Stimulated activated CD4-positive, alpha-beta T cell treated with anti-CD3 and anti-CD28 coated beads, TNF-alpha, amount 100 ng/mL, for 48 hours (primary cell): Measurements from ENCODE around the gene ZNF749.
A peak's percentile ranks its signal among the peaks of the same experiment; 100 is the strongest.

Experiments used
- DNase-seq, 3 donors: peaks; one replicate each; pipeline ENCODE4 v3.0.0-alpha.2; 2020; ENCODE audit warnings: low read depth in 3 of 3

ZNF749 gene

GRCh38 chr19:57435062-57435978 lies at the start of gene ZNF749:
Gene ZNF749 (plus strand): TSS chr19:57435325. CDS start chr19:57435579, 254 bp downstream.
- peak; percentile 96 to 97 (median 96) for DNase-seq

GRCh38 chr19:57389194-57389729 lies 45.9 kb upstream of the ZNF749 start:
- no peak for DNase-seq

- DNase-seq: peak; percentile 88 to 96 (median 89)
Measured at GRCh38 chr19:57389730-57390598, 45.2 kb upstream of the ZNF749 start, which contains the start of gene ZNF548. Gene ZNF548 (plus strand): TSS chr19:57389854. CDS start chr19:57390100, 246 bp downstream.

- no peak for DNase-seq
Measured at GRCh38 chr19:57395710-57396109, 39.4 kb upstream of the ZNF749 start.

- no peak for DNase-seq
Measured at GRCh38 chr19:57398868-57399267, 36.3 kb upstream of the ZNF749 start.

- no peak for DNase-seq
Measured at GRCh38 chr19:57403737-57404563, 31.2 kb upstream of the ZNF749 start.

- DNase-seq: peak; percentile 40 to 59 (median 56)
Measured at GRCh38 chr19:57406516-57407123, 28.5 kb upstream of the ZNF749 start.

- DNase-seq: peak; percentile 85 to 89 (median 87)
Measured at GRCh38 chr19:57410877-57411671, 24.1 kb upstream of the ZNF749 start, which contains the start of gene ZNF17. Gene ZNF17 (plus strand): TSS chr19:57411161. CDS start chr19:57413616, 2,455 bp downstream.

- DNase-seq: no peak
Measured at GRCh38 chr19:57419439-57419838, 15.7 kb upstream of the ZNF749 start.

GRCh38 chr19:57421037-57421436 lies 14.1 kb upstream of the ZNF749 start:
- no peak for DNase-seq

GRCh38 chr19:57434386-57435061 lies 601 bp upstream of the ZNF749 start:
- no peak for DNase-seq

GRCh38 chr19:57436417-57436816 lies 1.3 kb downstream of the ZNF749 start:
- no peak for DNase-seq

GRCh38 chr19:57437931-57438330 lies 2.8 kb downstream of the ZNF749 start:
- DNase-seq: no peak

- DNase-seq: no peak
Measured at GRCh38 chr19:57438925-57439324, 3.8 kb downstream of the ZNF749 start.

GRCh38 chr19:57441979-57442752 lies 7.0 kb downstream of the ZNF749 start:
- no peak for DNase-seq

- no peak for DNase-seq
Measured at GRCh38 chr19:57443121-57443696, 8.1 kb downstream of the ZNF749 start.

GRCh38 chr19:57452307-57452706 lies 17.2 kb downstream of the ZNF749 start:
- DNase-seq: no peak
